ENCODE results near the gene NDOR1. TPM values are rescaled to one million over a fixed set of nuclear protein-coding genes. Genes with fewer than 3 reads are reported as not detected.

The NDOR1 gene
- total RNA-seq, 1 donor from 2014 or later = 31.6 TPM

- Mint-ChIP-seq H3K36me3 (ENCODE audit: unreplicated experiment) (no peaks in the 10 kb centered on the region), H3K9me3 (ENCODE audit: unreplicated experiment) (no peaks in the 10 kb centered on the region), H3K27me3 (ENCODE audit: unreplicated experiment) (peaks cover 2% of the 10 kb centered on the region), H3K4me1 (ENCODE audit: low read depth, unreplicated experiment) (no peaks in the 10 kb centered on the region), H3K27ac (ENCODE audit: unreplicated experiment) (no peak overlapping the region), H3K4me3 (ENCODE audit: unreplicated experiment) (no peak overlapping the region)
- DNase-seq = no peak
- TF ChIP-seq, protein P1, sequence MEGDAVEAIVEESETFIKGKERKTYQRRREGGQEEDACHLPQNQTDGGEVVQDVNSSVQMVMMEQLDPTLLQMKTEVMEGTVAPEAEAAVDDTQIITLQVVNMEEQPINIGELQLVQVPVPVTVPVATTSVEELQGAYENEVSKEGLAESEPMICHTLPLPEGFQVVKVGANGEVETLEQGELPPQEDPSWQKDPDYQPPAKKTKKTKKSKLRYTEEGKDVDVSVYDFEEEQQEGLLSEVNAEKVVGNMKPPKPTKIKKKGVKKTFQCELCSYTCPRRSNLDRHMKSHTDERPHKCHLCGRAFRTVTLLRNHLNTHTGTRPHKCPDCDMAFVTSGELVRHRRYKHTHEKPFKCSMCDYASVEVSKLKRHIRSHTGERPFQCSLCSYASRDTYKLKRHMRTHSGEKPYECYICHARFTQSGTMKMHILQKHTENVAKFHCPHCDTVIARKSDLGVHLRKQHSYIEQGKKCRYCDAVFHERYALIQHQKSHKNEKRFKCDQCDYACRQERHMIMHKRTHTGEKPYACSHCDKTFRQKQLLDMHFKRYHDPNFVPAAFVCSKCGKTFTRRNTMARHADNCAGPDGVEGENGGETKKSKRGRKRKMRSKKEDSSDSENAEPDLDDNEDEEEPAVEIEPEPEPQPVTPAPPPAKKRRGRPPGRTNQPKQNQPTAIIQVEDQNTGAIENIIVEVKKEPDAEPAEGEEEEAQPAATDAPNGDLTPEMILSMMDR (IDR thresholded peaks at IDR 0.05; ENCODE audit: partially characterized antibody, unreplicated experiment) = no peak
Observed at GRCh38 chr9:137194909-137195308, 10.6 kb upstream of the NDOR1 start.

DNA sequence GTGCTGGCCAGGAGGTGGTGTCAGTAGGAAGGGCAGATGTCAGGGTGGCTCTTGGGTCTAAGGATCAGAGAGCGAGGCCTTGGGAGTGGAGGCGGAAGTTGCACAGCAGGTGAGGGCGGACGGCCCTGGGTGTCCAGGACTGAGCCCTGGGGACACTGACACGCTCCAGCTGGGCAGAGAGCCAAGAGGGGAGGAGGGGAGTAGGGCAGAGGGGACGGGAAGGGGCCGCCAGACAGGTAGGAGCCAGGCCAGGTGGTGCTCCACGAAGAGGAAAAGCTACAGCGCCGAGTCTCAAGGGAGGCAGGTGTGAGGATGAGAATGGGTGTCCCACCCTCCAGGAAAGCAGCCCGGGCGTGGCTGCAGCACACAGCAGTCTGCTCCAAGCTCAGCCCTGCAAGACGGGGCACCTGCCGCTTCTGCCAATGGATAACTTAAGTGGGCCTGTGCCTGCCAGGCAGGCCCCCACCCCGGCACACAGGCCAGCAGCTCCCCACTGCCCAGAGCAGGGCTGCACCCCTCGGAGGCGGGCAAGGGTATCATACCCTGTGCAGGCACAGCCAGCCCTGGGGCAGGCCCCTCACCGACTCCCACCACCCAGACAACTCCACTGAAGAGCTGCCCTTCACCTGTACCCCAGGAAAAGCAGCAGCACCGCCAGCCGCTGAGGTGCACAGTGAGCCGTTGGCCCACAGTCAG is 9.8 kb upstream of the NDOR1 start:
- H3K4me1 Mint-ChIP-seq (ENCODE audit: low read depth, unreplicated experiment) = no peaks in the 10 kb centered on the region
- DNase-seq = no peak
- no peaks in the 10 kb centered on the region for H3K36me3 Mint-ChIP-seq (ENCODE audit: unreplicated experiment)
- H3K9me3 Mint-ChIP-seq (ENCODE audit: unreplicated experiment) = no peaks in the 10 kb centered on the region
- H3K27ac Mint-ChIP-seq (ENCODE audit: unreplicated experiment) = no peak overlapping the region
- TF ChIP-seq, protein P1 (IDR thresholded peaks at IDR 0.05; ENCODE audit: partially characterized antibody, unreplicated experiment) = no peak
- peaks cover 2% of the 10 kb centered on the region for H3K27me3 Mint-ChIP-seq (ENCODE audit: unreplicated experiment)
- H3K4me3 Mint-ChIP-seq (ENCODE audit: unreplicated experiment) = no peak overlapping the region

DNA sequence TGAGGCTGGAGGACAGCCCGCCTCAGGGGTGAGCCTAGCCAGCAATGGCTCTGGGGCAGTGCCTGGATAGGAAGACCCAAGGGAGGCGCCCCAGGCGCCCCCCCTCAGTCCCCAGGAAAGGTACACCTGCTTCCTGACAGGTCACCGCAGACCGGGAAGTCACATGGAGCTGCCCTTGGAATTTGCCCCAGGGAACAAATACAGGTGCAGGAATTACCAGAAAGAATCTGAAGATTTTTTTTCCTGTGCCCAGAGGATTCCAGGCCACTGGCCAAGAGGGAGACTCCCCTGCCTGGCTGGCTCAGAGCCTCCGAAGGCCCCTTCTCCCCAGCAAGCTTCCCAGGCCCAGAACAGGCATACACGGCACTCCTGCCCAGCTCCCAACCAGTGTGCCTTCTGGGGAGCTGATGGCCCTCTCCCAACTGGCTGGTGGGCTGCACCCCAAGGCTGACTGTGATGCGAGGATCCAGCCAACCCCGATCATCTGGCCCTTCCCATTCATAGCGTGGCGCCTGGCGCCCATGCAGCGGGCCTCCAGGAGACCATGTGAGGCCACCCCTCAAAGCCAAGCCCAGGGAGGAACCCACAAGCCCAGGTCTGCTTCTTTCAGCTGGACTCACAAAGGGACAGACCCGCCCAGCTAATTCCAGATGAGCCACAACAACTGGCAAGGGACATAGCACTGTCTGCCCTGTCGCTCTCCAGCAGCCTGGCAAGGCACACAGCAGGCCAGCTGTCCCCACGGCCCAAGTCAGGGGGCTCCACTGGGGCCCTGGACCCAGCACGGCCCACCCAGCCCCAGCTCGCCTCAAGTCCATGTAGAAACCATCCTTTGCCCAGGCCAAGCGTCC is 7.2 kb upstream of the NDOR1 start:
- TF ChIP-seq, protein P1 (IDR thresholded peaks at IDR 0.05; ENCODE audit: partially characterized antibody, unreplicated experiment) = no peak
- Mint-ChIP-seq H3K27ac (ENCODE audit: unreplicated experiment) (no peak overlapping the region), H3K4me1 (ENCODE audit: low read depth, unreplicated experiment) (peaks cover 4% of the 10 kb centered on the region), H3K4me3 (ENCODE audit: unreplicated experiment) (no peak overlapping the region), H3K9me3 (ENCODE audit: unreplicated experiment) (peaks cover 3% of the 10 kb centered on the region), H3K36me3 (ENCODE audit: unreplicated experiment) (no peaks in the 10 kb centered on the region), H3K27me3 (ENCODE audit: unreplicated experiment) (peaks cover 5% of the 10 kb centered on the region)
- DNase-seq = no peak

DNA sequence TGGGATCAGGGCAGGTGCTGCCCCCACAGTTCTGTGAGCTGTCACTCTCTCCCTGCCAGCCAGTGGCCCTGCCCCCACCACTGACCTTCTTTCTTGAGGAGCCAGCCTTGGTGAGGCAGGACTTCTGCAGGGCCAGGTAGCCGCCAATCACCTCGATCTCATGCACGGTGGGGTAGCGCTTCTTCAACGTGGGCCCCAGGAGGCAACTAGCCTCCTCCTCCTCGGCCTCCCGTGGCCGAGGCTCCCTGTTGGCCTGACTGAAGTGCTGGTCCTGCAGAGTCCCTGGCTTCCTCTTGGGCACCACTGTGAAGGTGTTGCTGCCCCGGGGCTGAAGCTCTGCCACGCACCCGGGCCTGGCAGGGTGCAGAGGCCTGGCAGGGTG is 6.6 kb upstream of the NDOR1 start:
- DNase-seq = no peak

More for the DNA sequence above, 6.6 kb upstream of the NDOR1 start:
- H3K27me3 Mint-ChIP-seq (ENCODE audit: unreplicated experiment) = peaks cover 5% of the 10 kb centered on the region
- H3K9me3 Mint-ChIP-seq (ENCODE audit: unreplicated experiment) = peaks cover 3% of the 10 kb centered on the region
- H3K36me3 Mint-ChIP-seq (ENCODE audit: unreplicated experiment) = no peaks in the 10 kb centered on the region
- no peak overlapping the region for H3K27ac Mint-ChIP-seq (ENCODE audit: unreplicated experiment)
- TF ChIP-seq, protein P1 (IDR thresholded peaks at IDR 0.05; ENCODE audit: partially characterized antibody, unreplicated experiment) = no peak
- H3K4me1 Mint-ChIP-seq (ENCODE audit: low read depth, unreplicated experiment) = peaks cover 4% of the 10 kb centered on the region
- H3K4me3 Mint-ChIP-seq (ENCODE audit: unreplicated experiment) = no peak overlapping the region
